GM19438 (cell line): Measurements from ENCODE around the gene LMNTD2.

Experiments
- ATAC-seq: cut with Tn5 transposase; IDR thresholded peaks from one replicate; pipeline ENCODE4 v1.9.1; 2021; ENCODE audit warnings: low read depth; ENCODE audit not compliant: unreplicated experiment

The LMNTD2 gene

GRCh38 chr11:535519-536454 lies 24.8 kb downstream of the LMNTD2 start, which contains the start of gene HRAS:
TSS of gene HRAS (minus strand) at chr11:535576.
- peak; percentile 63 for ATAC-seq

- peak; percentile 7 for ATAC-seq
Measured at GRCh38 chr11:535210-535518, 25.4 kb downstream of the LMNTD2 start.

- ATAC-seq, result peak; percentile 2
Measured at GRCh38 chr11:534396-535209, 25.9 kb downstream of the LMNTD2 start.

- ATAC-seq, result no peak
Measured at GRCh38 chr11:533586-534395, 26.7 kb downstream of the LMNTD2 start.

- no peak for ATAC-seq
Measured at GRCh38 chr11:532986-533585, 27.5 kb downstream of the LMNTD2 start.

- ATAC-seq, result no peak
Measured at GRCh38 chr11:532527-532985, 28.0 kb downstream of the LMNTD2 start.

GRCh38 chr11:531919-532526 lies 28.5 kb downstream of the LMNTD2 start:
- no peak for ATAC-seq

GRCh38 chr11:530960-531831 lies 29.3 kb downstream of the LMNTD2 start:
- ATAC-seq, result no peak

- no peak for ATAC-seq
Measured at GRCh38 chr11:529728-530411, 30.7 kb downstream of the LMNTD2 start.

GRCh38 chr11:528815-529727 lies 31.5 kb downstream of the LMNTD2 start:
- no peak for ATAC-seq

- ATAC-seq, result no peak
Measured at GRCh38 chr11:528166-528814, 32.2 kb downstream of the LMNTD2 start.

GRCh38 chr11:526192-526591 lies 34.3 kb downstream of the LMNTD2 start:
- ATAC-seq, result no peak

GRCh38 chr11:521177-521688 lies 39.3 kb downstream of the LMNTD2 start:
- ATAC-seq, result no peak

- no peak for ATAC-seq
Measured at GRCh38 chr11:520428-521176, 39.9 kb downstream of the LMNTD2 start.

- ATAC-seq, result peak; percentile 87
Measured at GRCh38 chr11:518463-519202, 41.9 kb downstream of the LMNTD2 start.
